ENCODE results near the gene PTPRN2. TPM values are rescaled to one million over a fixed set of nuclear protein-coding genes. Genes with fewer than 3 reads are reported as not detected.
A peak's percentile ranks its signal among the peaks of the same experiment; 100 is the strongest.

PTPRN2 gene
- total and polyA plus RNA-seq, 2 of the 13 experiments (the other 11 are each of a cell fraction or from before 2014, with no cell fraction given): 2.5 to 24.2 TPM

DNA sequence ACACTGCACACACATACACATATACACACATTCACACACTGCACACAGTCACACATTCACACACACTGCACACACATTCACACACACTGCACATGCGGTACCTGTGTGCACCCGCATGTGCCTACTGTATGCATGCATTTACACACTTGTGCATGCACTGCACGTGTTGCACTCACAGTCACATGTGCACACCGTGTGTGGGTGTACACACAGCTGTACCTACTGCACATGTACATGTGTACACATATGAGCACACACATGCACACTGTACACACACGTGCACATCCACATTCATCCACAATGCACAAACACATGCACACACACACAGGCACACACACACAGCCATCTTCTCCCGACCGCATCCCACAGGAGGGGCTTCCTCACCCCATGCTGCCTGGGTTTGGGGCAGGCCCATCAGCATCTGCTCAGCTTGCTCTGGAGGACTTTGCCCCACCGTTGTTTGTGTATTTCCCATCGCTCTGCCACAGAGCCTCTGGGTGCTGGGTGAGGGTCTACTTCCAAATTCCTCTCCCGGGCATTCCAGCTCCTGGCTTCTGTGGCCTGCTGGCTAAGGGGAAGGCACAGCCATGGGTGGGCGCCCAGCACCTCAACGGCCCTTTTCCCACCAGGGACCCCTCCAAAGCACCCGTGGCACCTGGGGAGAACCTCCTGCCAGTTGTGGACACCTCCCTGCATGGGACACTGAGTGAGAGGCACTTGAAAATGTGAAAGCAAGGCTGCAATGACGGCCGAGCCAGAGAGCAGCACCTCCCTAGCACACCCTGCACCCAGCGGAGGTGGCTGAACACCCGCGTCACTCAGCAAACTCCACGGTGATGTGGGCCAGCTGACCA lies 324.3 kb downstream of the PTPRN2 start (continued):
- TF ChIP-seq RNF219 (CRISPR knock-in tag; IDR thresholded peaks at IDR 0.05) (no peak), THYN1 (CRISPR knock-in tag; IDR thresholded peaks at IDR 0.05; ENCODE audit: borderline replicate concordance, low read depth) (no peak), ZNF546 (CRISPR knock-in tag; conservative IDR thresholded peaks at IDR 0.05) (no peak), ZNF251 (CRISPR knock-in tag; IDR thresholded peaks at IDR 0.05) (no peak), KDM4B (CRISPR knock-in tag; IDR thresholded peaks at IDR 0.05) (no peak), YY1 (IDR thresholded peaks at IDR 0.05; ENCODE audit: insufficient read depth, insufficient replicate concordance, low read depth, low read length) (no peak), U2AF1 (optimal IDR thresholded peaks at IDR 0.05; ENCODE audit: low read depth, low read length) (no peak), ZMYM4 (CRISPR knock-in tag; IDR thresholded peaks at IDR 0.05) (no peak; the same call in 1 of the 2 replicates), ZBTB1 (CRISPR knock-in tag; IDR thresholded peaks at IDR 0.05; ENCODE audit: borderline replicate concordance) (no peak), ZFYVE20 (CRISPR knock-in tag; IDR thresholded peaks at IDR 0.05; ENCODE audit: borderline replicate concordance, low read depth) (no peak), ZNF703 (CRISPR knock-in tag; IDR thresholded peaks at IDR 0.05; ENCODE audit: borderline replicate concordance) (no peak), KLF15 (CRISPR knock-in tag; IDR thresholded peaks at IDR 0.05; ENCODE audit: borderline replicate concordance) (no peak), PCBP2 (optimal IDR thresholded peaks at IDR 0.05; ENCODE audit: low read depth, low read length, poor library complexity, severe bottlenecking) (no peak), ZSCAN21 (CRISPR knock-in tag; IDR thresholded peaks at IDR 0.05; ENCODE audit: borderline replicate concordance) (0 out of 2 replicates have a peak, but pooled peaks have one; percentile 23)
- TF ChIP-seq, protein P1, sequence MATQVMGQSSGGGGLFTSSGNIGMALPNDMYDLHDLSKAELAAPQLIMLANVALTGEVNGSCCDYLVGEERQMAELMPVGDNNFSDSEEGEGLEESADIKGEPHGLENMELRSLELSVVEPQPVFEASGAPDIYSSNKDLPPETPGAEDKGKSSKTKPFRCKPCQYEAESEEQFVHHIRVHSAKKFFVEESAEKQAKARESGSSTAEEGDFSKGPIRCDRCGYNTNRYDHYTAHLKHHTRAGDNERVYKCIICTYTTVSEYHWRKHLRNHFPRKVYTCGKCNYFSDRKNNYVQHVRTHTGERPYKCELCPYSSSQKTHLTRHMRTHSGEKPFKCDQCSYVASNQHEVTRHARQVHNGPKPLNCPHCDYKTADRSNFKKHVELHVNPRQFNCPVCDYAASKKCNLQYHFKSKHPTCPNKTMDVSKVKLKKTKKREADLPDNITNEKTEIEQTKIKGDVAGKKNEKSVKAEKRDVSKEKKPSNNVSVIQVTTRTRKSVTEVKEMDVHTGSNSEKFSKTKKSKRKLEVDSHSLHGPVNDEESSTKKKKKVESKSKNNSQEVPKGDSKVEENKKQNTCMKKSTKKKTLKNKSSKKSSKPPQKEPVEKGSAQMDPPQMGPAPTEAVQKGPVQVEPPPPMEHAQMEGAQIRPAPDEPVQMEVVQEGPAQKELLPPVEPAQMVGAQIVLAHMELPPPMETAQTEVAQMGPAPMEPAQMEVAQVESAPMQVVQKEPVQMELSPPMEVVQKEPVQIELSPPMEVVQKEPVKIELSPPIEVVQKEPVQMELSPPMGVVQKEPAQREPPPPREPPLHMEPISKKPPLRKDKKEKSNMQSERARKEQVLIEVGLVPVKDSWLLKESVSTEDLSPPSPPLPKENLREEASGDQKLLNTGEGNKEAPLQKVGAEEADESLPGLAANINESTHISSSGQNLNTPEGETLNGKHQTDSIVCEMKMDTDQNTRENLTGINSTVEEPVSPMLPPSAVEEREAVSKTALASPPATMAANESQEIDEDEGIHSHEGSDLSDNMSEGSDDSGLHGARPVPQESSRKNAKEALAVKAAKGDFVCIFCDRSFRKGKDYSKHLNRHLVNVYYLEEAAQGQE (IDR thresholded peaks at IDR 0.05; ENCODE audit: borderline replicate concordance in 1 of 2, low read depth in 1 of 2, low read length in 2 of 2): no peak
- TF ChIP-seq, protein P2, sequence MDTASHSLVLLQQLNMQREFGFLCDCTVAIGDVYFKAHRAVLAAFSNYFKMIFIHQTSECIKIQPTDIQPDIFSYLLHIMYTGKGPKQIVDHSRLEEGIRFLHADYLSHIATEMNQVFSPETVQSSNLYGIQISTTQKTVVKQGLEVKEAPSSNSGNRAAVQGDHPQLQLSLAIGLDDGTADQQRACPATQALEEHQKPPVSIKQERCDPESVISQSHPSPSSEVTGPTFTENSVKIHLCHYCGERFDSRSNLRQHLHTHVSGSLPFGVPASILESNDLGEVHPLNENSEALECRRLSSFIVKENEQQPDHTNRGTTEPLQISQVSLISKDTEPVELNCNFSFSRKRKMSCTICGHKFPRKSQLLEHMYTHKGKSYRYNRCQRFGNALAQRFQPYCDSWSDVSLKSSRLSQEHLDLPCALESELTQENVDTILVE (CRISPR knock-in tag; IDR thresholded peaks at IDR 0.05): no peak
- TF ChIP-seq, protein P3, sequence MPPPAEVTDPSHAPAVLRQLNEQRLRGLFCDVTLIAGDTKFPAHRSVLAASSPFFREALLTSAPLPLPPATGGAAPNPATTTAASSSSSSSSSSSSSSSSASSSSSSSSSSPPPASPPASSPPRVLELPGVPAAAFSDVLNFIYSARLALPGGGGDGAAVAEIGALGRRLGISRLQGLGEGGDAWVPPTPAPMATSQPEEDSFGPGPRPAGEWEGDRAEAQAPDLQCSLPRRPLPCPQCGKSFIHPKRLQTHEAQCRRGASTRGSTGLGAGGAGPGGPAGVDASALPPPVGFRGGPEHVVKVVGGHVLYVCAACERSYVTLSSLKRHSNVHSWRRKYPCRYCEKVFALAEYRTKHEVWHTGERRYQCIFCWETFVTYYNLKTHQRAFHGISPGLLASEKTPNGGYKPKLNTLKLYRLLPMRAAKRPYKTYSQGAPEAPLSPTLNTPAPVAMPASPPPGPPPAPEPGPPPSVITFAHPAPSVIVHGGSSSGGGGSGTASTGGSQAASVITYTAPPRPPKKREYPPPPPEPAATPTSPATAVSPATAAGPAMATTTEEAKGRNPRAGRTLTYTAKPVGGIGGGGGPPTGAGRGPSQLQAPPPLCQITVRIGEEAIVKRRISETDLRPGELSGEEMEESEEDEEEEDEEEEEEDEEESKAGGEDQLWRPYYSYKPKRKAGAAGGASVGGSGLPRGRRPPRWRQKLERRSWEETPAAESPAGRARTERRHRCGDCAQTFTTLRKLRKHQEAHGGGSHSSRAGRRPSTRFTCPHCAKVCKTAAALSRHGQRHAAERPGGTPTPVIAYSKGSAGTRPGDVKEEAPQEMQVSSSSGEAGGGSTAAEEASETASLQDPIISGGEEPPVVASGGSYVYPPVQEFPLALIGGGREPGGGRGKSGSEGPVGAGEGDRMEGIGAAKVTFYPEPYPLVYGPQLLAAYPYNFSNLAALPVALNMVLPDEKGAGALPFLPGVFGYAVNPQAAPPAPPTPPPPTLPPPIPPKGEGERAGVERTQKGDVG (CRISPR knock-in tag; IDR thresholded peaks at IDR 0.05; ENCODE audit: borderline replicate concordance): no peak
